ENCODE measurements around the gene GALNT1.

Gene GALNT1

DNA sequence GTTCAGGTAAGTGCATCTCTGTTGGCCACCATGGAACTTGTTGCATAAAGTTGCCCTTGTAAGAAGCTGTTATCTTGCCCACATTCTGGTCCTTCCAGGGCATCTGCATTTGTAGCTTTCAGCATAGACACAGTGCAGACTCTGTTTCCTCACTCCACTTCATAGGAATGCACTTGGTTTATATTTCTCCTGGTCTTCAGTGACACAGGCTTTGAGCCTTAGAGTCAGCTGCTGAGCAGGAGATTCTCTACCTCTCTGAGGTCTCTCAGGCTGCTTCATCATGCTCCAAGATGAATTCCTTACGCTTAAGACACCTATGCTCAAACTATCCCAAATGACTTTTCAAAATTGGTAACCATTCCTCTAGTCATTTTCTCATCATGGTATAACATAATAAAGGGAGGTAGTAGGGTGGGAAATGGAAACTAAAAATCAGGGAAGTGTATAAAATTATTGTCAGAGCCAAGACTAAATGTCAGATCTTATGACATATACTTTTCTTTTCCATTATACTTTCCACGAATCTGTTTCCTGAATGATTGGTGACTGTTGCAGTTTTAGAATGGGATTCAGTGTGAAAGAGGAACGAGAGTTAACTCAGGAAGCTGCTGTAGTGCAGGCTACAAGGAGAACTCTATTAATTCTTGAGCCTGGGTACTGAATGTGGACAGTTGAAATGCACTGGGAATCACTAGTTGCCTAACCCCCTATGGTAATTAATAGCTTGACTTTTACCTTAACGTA, 72.0 kb downstream of the GALNT1 start:
- H3K9me3 Mint-ChIP-seq, result peaks cover 10% of the 10 kb centered on the region
- no peak for DNase-seq
- H3K27ac Mint-ChIP-seq, result no peak overlapping the region
- no peak for ATAC-seq
- H3K36me3 Mint-ChIP-seq (ENCODE audit: low read depth), result peaks cover 16% of the 10 kb centered on the region
- no peak overlapping the region for H3K4me3 Mint-ChIP-seq
- H3K4me1 Mint-ChIP-seq, result peaks cover 12% of the 10 kb centered on the region
- no peaks in the 10 kb centered on the region for H3K27me3 Mint-ChIP-seq

DNA sequence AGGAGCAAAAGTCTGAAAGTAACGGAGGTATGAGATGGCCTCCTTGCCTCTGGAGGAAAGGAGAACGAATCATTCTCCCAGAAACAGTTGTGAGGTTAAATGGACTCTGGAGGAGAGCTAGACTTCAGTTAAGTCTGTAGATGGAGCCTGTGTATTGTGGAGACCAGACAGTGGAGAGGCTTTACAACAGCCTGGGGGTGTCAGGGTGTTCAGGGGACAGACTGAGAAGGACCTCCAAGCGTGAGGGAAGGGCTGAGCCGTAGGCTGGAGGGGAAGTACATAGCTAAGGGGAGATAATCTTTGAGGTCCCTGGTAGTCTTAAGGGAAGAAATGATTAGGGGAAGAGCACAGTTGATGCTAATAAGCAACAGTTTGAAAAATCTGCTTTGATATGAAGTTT, 76.6 kb downstream of the GALNT1 start:
- Mint-ChIP-seq H3K4me1 (peaks cover 9% of the 10 kb centered on the region), H3K36me3 (ENCODE audit: low read depth) (peaks cover 4% of the 10 kb centered on the region), H3K9me3 (no peaks in the 10 kb centered on the region), H3K27ac (no peak overlapping the region), H3K27me3 (no peaks in the 10 kb centered on the region), H3K4me3 (no peak overlapping the region)
- DNase-seq (no peak), ATAC-seq (no peak)

DNA sequence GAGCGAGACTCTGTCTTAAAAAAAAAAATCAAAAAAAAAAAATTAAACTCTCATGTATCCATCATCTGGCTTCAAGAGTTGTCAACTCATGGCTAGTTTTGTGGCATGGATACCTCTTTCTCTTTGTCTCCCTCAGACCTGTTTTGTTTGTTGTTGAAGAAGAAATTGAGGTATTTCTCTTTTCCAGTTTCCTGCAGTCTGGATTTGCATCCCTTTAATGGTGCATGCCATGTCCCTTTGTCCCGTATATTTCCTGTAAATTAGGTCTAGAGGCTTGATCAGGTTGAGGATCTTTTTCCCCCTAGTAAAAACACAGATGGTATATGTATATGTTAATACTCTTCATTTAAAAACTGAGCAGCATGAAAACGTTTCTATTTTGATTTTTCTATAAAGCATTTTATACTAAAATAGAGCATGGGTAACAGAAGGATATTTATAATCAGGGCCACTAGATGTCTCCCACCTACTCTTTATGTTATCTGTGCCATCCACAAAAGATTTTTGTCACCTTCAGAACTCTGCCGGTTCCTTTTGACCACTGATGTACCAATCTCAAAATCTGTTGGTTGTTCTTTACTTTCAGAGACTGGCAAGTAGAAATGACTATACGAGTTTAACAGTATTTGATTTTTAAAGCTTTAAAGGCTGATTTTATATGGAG, 80.1 kb downstream of the GALNT1 start:
- Mint-ChIP-seq H3K27ac (no peak overlapping the region), H3K36me3 (ENCODE audit: low read depth) (peaks cover 34% of the 10 kb centered on the region)

GRCh38 chr18:35662293-35663062, 80.9 kb downstream of the GALNT1 start:
- no peak overlapping the region for H3K4me3 Mint-ChIP-seq
- no peaks in the 10 kb centered on the region for H3K9me3 Mint-ChIP-seq
- no peak overlapping the region for H3K27ac Mint-ChIP-seq
- DNase-seq, result no peak
- peaks cover 40% of the 10 kb centered on the region for H3K36me3 Mint-ChIP-seq (ENCODE audit: low read depth)
- no peak for ATAC-seq
- peaks cover 2% of the 10 kb centered on the region for H3K4me1 Mint-ChIP-seq
- H3K27me3 Mint-ChIP-seq, result no peaks in the 10 kb centered on the region

More for the DNA sequence above, 80.1 kb downstream of the GALNT1 start:
- H3K27me3 Mint-ChIP-seq, result no peaks in the 10 kb centered on the region
- no peak for DNase-seq
- no peaks in the 10 kb centered on the region for H3K9me3 Mint-ChIP-seq
- no peak overlapping the region for H3K4me3 Mint-ChIP-seq
- ATAC-seq, result no peak
- H3K4me1 Mint-ChIP-seq, result peaks cover 2% of the 10 kb centered on the region

DNA sequence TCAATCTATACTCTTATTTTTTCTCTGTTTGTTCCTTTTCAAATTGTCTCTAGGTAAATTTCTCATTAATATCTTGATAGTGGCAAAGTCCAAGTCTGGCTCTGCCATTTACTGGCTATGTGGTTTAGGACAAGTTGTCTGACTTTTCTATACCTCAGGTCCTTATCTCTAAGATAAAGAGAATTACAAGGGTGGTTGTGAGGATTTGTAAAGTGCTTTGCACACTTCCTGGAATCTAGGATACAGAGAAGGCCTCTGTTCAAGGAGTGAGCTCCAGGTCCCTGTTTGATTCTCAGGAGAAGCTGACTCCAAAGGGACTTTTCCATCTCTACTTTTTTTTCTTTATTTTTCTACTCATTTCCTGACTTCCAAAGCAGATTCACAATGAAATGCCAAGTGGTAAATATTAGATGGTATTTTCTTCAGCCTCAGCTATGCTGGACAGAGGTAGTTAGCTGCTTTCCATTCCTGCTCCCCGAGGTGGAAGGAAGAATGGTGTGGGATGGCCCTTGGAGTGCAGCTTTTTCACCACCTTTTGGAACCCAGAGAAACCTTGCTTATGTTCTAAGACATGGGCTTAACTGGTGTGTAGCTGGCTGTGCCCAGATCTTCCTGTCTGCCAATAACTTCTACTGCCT, 90.5 kb downstream of the GALNT1 start:
- Mint-ChIP-seq H3K4me3 (no peak overlapping the region), H3K36me3 (ENCODE audit: low read depth) (peaks cover 13% of the 10 kb centered on the region), H3K27ac (no peak overlapping the region), H3K27me3 (no peaks in the 10 kb centered on the region), H3K9me3 (no peaks in the 10 kb centered on the region), H3K4me1 (no peaks in the 10 kb centered on the region)
- DNase-seq, result no peak
- no peak for ATAC-seq

DNA sequence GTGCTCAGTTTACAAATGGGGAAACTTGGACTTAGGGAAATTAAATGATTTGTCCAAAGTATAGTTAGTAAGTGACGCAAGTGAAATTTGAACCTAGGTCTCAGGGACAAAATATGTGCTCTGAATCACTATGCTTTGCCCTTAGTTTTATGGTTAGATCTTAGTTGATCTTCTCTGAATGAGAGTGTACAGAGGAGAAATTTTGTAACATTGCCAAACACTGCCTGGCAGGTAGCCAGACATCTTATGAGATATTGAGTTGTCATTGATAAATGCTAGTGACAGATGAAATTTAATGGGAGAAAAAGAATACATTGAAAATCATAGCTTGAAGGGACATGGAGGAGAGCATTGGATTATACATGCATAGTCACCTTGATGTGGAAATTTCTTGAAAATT, 91.4 kb downstream of the GALNT1 start:
- Mint-ChIP-seq H3K27ac (no peak overlapping the region), H3K27me3 (no peaks in the 10 kb centered on the region), H3K9me3 (no peaks in the 10 kb centered on the region), H3K36me3 (ENCODE audit: low read depth) (peaks cover 6% of the 10 kb centered on the region), H3K4me3 (no peak overlapping the region), H3K4me1 (no peaks in the 10 kb centered on the region)
- DNase-seq (no peak), ATAC-seq (no peak)

GRCh38 chr18:35673682-35674081, 92.1 kb downstream of the GALNT1 start:
- Mint-ChIP-seq H3K27me3 (no peaks in the 10 kb centered on the region), H3K4me3 (no peak overlapping the region), H3K27ac (no peak overlapping the region), H3K36me3 (ENCODE audit: low read depth) (peaks cover 9% of the 10 kb centered on the region), H3K9me3 (no peaks in the 10 kb centered on the region), H3K4me1 (no peaks in the 10 kb centered on the region)
- DNase-seq (no peak), ATAC-seq (no peak)

GRCh38 chr18:35680139-35680551, 98.6 kb downstream of the GALNT1 start:
- Mint-ChIP-seq H3K27ac (no peak overlapping the region), H3K27me3 (no peaks in the 10 kb centered on the region), H3K36me3 (ENCODE audit: low read depth) (peaks cover 16% of the 10 kb centered on the region), H3K4me1 (no peaks in the 10 kb centered on the region), H3K9me3 (no peaks in the 10 kb centered on the region), H3K4me3 (no peak overlapping the region)
- no peak for DNase-seq
- no peak for ATAC-seq

- Mint-ChIP-seq H3K27ac (no peak overlapping the region), H3K4me1 (no peaks in the 10 kb centered on the region), H3K36me3 (ENCODE audit: low read depth) (peaks cover 17% of the 10 kb centered on the region), H3K27me3 (no peaks in the 10 kb centered on the region), H3K9me3 (no peaks in the 10 kb centered on the region), H3K4me3 (no peak overlapping the region)
- no peak for ATAC-seq
- DNase-seq, result no peak
Measured at GRCh38 chr18:35682281-35682867, 100.8 kb downstream of the GALNT1 start.

GRCh38 chr18:35683021-35683420, 101.5 kb downstream of the GALNT1 start:
- ATAC-seq (no peak), DNase-seq (no peak)
- Mint-ChIP-seq H3K4me3 (no peak overlapping the region), H3K27me3 (no peaks in the 10 kb centered on the region), H3K36me3 (ENCODE audit: low read depth) (peaks cover 16% of the 10 kb centered on the region), H3K27ac (no peak overlapping the region), H3K4me1 (no peaks in the 10 kb centered on the region), H3K9me3 (no peaks in the 10 kb centered on the region)

DNA sequence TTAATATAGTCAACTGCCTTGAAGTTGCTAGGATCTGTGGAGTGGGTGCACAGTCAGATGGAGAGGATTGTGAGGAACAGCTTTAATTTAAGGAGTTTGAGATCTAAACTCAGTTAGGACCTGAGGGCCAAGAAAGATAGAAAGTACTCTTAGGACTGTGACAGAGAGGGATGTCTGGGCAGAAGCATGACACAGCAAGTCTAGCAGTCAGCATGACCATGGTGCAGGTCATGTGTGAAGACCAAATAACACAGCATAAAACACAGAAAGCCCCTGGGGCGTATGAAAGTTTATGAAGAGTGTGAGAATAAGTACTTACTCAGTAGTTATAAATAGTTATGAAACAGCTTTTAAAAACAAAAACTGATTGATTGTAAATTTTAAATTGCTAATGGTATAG, 107.2 kb downstream of the GALNT1 start:
- ATAC-seq, result no peak
- H3K4me3 Mint-ChIP-seq, result no peak overlapping the region

DNA sequence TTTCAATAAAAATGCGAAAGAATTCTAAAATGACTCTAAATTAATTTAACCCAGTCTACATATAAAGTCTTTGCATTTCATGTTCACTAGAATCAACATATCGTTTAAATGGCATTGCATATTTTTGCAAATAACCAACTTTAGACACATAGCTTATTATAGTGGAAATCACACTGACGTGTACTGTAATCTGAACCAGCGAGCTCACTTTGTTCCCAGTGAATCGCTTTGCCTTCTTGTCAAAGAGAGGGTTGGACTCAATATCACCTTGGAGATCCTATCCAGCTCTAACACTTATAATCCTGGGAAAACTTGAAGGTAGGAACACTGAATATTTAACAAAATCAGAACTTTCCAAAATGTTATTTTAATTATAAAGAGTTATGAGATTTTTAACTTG, 108.2 kb downstream of the GALNT1 start:
- Mint-ChIP-seq H3K9me3 (no peaks in the 10 kb centered on the region), H3K36me3 (ENCODE audit: low read depth) (peaks cover 10% of the 10 kb centered on the region), H3K4me1 (no peaks in the 10 kb centered on the region), H3K4me3 (no peak overlapping the region), H3K27me3 (no peaks in the 10 kb centered on the region), H3K27ac (no peak overlapping the region)
- ATAC-seq (no peak), DNase-seq (no peak)

More for the DNA sequence above, 107.2 kb downstream of the GALNT1 start:
- no peak for DNase-seq
- no peaks in the 10 kb centered on the region for H3K9me3 Mint-ChIP-seq
- H3K36me3 Mint-ChIP-seq (ENCODE audit: low read depth), result peaks cover 11% of the 10 kb centered on the region
- no peaks in the 10 kb centered on the region for H3K27me3 Mint-ChIP-seq
- no peak overlapping the region for H3K27ac Mint-ChIP-seq
- H3K4me1 Mint-ChIP-seq, result no peaks in the 10 kb centered on the region

DNA sequence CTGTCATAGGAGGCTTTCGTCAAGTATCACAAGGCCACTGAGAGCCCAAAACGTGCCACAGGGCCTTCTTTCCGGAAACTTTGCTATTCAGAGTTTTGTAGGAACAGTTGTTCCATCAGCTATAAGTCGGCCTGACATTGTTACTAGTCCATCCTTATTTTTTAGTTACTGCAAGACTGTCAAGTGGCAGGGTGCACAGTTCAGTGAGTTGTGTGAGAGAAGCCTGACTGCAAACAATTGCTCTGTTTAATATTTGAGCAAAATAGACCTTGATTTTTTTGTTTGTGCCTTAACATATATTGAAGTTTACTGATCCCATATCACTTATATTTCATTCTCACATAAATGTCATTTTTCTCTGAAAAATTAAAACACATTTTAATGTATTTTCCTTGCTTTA, 110.1 kb downstream of the GALNT1 start:
- Mint-ChIP-seq H3K27me3 (no peaks in the 10 kb centered on the region), H3K4me1 (no peaks in the 10 kb centered on the region), H3K27ac (no peak overlapping the region), H3K4me3 (no peak overlapping the region), H3K9me3 (no peaks in the 10 kb centered on the region), H3K36me3 (ENCODE audit: low read depth) (peaks cover 7% of the 10 kb centered on the region)
- ATAC-seq, result no peak
- no peak for DNase-seq

DNA sequence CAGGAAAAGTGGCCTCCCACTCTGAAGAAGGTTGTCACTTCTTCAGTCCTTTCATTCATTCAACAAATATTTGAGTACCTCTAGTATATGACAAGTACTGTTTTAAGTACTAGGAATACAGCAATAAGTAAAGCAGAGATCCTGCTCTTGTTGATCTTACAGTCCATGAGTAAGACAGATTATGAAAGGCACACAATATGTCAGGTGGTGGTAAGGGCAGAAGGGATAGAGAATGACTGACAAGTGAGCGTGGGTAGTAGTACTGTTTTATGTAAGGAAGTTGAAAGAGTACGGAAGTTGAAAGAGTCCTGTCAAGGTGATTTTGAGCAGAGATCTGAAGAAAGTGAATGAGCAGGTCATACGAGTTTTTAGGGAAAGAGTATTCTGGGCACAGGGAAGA, 111.3 kb downstream of the GALNT1 start:
- DNase-seq (no peak), ATAC-seq (peak; percentile 43)
- H3K4me1 Mint-ChIP-seq, result no peaks in the 10 kb centered on the region
- H3K27me3 Mint-ChIP-seq, result no peaks in the 10 kb centered on the region
- H3K36me3 Mint-ChIP-seq (ENCODE audit: low read depth), result peaks cover 11% of the 10 kb centered on the region
- H3K27ac Mint-ChIP-seq, result no peak overlapping the region
- no peak overlapping the region for H3K4me3 Mint-ChIP-seq
- no peaks in the 10 kb centered on the region for H3K9me3 Mint-ChIP-seq
